GM19025 (cell line): ENCODE results near the gene GSX2.
"Not testable (repeated sequence)": the region's sequence is repeated elsewhere in the genome, so short reads cannot be mapped to it uniquely, and the experiment has no call there.

ENCODE experiments used
- ATAC-seq: cut with Tn5 transposase; IDR thresholded peaks from one replicate; pipeline ENCODE4 v1.9.1; 2021; ENCODE audit warnings: mild to moderate bottlenecking, low read depth, moderate library complexity; ENCODE audit not compliant: unreplicated experiment

Gene GSX2

GRCh38 chr4:54101190-54102041, 1.5 kb downstream of the GSX2 start:
- no peak for ATAC-seq

- no peak for ATAC-seq
Observed at GRCh38 chr4:54102531-54103106, 2.7 kb downstream of the GSX2 start.

GRCh38 chr4:54103190-54103574, 3.2 kb downstream of the GSX2 start:
- no peak for ATAC-seq

- no peak for ATAC-seq
Observed at GRCh38 chr4:54104907-54105306, 4.9 kb downstream of the GSX2 start.

DNA sequence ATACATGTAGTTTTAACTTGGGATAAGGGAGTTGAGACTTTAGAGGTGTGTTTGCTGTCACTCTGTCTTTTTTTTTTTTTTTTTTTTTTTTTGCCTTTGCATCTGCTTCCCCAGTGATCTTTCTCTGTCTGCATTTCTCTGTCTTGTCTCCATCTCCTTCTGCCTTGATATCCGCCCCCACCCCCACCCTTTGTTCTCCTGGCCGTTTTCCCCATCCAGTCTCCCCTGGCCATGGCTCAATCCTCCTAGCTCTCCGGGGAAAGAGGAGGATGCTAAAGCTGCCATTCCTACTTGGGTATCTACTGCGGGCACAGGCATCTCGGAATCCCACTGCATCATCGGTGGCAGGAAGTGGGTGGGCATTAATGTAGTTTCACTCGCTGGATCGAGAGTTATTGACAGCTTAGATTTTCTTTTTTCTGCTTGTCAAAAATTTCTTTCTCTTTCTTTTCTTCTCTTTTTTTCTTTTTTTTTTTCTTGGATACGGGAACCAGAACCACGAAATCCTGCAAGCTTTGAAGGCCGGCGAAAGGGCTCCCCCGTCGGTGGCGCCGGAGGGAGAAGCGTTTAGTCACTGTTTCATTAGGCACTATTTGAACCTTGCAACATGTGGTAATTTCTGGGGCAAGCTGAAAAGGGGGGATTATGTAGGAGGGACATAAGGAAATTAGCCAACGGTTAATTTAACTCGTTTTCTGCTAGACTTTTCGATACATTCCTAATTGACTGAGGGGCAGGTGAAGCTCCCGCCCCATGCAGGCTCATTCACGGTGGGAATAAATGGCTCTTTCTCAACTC, 8.2 kb downstream of the GSX2 start:
- no peak for ATAC-seq

DNA sequence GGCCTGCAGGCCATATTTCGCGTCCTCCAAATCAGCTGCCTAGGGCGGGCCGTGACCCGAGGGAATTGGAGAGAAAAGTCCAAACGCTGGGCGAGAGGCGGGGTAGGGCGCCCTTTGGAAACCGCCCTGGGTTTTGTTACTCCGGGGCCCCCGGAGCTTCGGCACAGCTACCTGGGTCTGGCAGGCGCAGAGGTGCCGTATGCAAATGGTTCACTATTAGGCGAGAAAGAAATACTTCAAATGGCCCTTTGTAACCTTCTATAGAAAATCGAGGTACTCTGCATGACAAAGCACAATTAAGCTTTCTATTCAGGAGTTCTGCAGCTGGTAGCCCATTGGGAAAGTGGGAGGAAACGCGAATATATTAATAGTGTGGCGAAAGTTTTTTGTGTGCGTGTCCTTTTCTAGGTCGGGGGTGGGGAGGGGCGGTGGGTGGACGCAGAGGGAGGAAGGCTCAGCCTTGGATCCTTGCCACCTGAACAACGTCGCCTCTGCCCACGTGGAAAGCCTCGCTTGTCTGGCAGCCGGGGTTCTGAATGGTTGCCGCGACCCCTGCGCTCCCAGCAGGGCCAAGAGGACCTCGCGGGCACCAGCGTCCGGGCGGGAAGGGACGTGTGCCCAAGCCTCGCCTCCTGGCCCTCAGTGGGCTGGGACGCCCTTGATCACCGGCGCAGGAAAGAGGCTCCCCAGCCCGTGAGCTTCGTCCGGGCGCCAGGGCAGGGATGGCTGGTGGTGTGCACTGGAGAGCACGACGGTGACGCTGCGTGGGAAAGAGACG, 9.5 kb downstream of the GSX2 start:
- ATAC-seq: no peak

DNA sequence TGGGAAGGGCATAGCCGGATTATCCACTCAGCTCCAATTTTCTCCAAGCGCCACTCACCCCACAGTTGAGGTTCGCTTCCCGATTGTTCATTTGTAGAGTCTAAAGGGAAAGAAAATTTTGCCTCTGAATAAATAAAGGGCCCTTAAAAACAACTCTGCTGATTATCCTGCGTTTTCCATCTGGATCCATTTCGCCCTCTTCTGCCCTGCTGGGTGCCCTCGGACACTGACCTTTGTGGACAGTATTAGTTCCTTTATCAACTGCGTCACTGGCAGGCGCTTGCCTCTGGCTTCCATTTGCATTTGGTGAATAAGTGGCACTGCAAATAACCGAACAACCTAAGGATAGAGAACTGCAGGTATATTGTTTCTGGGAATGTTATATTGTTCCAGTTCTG, 10.1 kb downstream of the GSX2 start:
- no peak for ATAC-seq

DNA sequence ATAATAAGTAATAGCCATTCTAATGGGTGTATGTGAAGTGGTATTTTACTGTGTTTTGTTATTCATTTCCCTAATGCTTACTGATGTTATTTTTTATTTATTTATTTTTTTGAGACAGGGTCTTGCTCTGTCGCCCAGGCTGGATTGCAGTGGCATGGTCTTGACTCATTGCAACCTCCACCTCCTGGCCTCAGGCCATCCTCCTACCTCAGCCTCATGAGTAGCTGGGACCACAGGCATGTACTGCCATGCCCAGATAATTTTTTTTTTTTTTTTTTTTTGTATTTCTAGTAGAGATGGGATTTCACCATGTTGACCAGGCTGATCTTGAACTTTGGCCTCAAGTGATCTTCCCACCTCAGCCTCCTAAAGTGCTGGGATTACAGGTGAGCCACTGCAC, 13.2 kb downstream of the GSX2 start:
- not testable (repeated sequence) for ATAC-seq

DNA sequence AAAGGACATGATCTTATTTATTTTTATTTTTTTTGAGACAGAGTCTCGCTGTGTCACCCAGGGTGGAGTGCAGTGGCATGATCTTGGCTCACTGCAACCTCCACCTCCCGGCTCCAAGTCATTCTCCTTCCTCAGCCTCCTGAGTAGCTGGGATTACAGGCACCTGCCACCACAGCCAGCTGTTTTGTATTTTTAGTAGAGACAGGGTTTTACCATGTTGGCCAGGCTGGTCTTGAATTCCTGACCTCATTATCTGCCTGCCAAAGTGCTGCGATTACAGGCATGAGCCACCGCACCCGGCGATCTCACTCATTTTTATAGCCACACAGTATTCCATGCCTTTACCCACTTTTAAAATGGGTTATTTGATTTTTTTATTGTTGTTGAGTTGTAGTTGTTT, 16.3 kb downstream of the GSX2 start:
- not testable (repeated sequence) for ATAC-seq

GRCh38 chr4:54118850-54119589, 19.1 kb downstream of the GSX2 start:
- no peak for ATAC-seq

- no peak for ATAC-seq
Observed at GRCh38 chr4:54120518-54120917, 20.6 kb downstream of the GSX2 start.

DNA sequence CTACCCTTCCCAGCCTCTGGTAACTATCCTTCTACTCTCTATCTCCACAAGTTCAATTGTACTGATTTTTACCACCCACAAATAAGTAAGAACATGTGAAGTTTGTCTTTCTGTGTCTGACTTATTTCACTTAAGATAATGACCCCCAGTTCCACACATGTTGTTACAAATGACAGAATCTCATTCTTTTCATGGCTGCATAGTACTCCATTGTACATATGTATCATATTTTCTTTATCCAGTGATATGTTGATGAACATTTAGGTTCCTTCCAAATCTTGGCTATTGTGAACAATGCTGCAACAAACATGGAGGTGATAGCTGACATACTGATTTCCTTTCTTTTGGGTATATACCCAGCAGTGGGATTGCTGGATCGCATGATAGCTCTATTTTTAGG, 27.7 kb downstream of the GSX2 start:
- no peak for ATAC-seq

DNA sequence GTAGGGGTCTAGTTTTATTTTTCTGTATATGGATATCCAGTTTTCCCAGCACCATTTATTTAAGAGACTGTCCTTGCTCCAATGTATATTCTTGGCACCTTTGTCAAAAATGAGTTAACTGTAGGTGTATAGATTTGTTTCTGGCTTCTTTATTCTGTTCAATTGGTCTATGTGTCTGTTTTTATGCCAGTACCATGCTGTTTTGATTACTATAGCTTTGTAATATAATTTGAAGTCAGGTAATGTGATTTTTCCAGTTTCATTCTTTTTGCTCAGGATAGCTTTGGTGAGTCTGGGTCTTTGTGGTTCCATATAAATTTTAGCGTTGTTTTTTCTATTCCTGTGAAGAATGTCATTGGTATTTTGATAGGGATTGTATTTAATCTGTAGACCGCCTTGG, 28.7 kb downstream of the GSX2 start:
- not testable (repeated sequence) for ATAC-seq

- no peak for ATAC-seq
Observed at GRCh38 chr4:54139332-54139731, 39.4 kb downstream of the GSX2 start.

DNA sequence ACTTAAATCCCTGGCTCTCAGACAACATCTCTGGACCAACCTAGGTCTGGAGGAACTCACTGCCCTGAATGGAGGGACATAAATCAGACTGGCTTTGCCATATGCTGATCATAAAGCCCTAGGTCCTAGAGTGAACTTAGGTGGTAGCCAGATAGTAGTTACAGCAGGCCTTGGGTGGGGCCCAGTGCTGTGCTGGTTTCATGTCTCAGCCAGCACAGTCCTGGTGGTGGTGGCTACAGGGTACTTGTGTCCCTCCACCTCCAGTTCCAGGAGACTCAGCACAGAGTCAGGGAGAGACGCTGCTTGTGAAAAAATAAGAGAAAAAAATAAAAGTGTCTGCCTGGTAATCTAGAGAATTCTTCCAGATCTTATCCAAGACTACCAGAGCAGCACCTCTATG, 40.3 kb downstream of the GSX2 start:
- ATAC-seq: no peak

DNA sequence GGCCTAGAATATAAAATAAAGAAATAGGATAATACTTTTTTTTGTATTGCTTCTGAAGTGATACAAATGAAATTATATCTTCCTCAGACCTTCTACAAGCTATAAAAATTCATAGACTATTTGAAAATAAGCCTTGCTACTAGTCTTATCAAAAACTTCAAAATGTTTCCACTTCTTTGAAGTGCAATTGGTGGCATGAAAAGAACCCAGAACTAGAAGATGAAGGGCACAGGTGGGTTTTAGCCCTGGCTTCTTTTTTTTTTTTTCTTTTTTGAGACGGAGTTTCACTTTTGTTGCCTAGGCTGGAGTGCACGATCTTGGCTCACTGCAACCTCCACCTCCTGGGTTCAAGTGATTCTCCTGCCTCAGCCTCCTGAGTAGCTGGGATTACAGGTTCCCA, 44.2 kb downstream of the GSX2 start:
- no peak for ATAC-seq

DNA sequence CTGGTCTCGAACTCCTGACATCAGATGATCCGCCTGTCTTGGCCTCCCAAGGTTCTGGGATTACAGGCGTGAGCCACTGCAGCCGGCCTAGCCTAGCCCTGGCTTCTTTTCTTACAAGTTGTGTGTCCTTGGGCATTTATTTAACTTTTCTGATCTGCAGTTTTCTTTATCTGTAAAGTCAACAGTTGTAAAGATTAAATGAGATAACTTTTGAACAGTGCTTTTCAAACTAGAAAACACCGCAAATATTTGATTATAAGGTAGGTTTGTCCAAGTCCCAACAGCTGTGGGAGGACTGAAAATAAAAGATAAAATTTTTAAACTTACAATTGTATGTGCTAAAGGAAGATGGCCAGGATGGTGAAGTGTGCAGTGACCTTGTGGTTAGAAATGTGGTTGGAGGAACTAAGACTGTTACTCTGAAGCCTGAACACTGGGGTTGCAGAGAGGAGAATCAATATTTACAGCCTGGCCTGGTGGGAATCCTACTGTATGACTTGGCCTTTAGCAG, 44.8 kb downstream of the GSX2 start:
- ATAC-seq: no peak

- ATAC-seq: no peak
Observed at GRCh38 chr4:54146139-54146538, 46.2 kb downstream of the GSX2 start.

DNA sequence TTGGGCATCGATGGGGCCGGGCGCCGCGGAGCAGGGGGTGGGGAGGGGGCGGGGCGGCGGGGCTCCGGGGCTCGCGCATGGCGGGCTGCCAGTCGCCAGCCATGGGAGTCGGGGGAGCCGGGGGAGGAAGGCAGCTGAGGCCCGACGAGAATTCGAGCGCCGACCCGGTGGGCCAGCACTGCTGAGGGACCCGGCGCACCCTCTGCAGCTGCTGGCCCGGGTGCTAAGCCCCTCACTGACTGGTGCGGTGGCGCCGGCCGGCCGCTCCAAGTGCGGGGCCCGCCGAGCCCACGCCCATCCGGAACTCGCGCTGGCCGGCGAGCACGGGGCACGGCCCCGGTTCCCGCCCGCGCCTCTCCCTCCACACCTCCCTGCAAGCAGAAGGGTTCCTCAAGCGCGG, 49.4 kb downstream of the GSX2 start:
- no peak for ATAC-seq
